Non-pigmented ciliary epithelial cell (primary cell): Measurements from ENCODE around the gene GOSR1.
"Not testable (repeated sequence)": the region's sequence is repeated elsewhere in the genome, so short reads cannot be mapped to it uniquely, and the experiment has no call there.

ENCODE experiments used
- DNase-seq: peaks from one replicate; pipeline ENCODE4 v3.0.0-alpha.2; 2010; ENCODE audit warnings: low read depth

The GOSR1 gene

GRCh38 chr17:30477083-30477773, at the start of gene GOSR1:
Gene GOSR1, plus strand, starts transcription at chr17:30477408. Its CDS starts 26 bp downstream, at chr17:30477434.
- peak; percentile 70 for DNase-seq

GRCh38 chr17:30427611-30428010, 49.6 kb upstream of the GOSR1 start:
- DNase-seq: no peak

GRCh38 chr17:30429155-30429554, 48.1 kb upstream of the GOSR1 start:
- DNase-seq: peak; percentile 40

GRCh38 chr17:30433514-30433913, 43.7 kb upstream of the GOSR1 start:
- peak; percentile 94 for DNase-seq

- no peak for DNase-seq
Observed at GRCh38 chr17:30436729-30437128, 40.5 kb upstream of the GOSR1 start.

- no peak for DNase-seq
Observed at GRCh38 chr17:30443721-30444120, 33.5 kb upstream of the GOSR1 start.

GRCh38 chr17:30446640-30447039, 30.6 kb upstream of the GOSR1 start:
- not testable (repeated sequence) for DNase-seq

- no peak for DNase-seq
Observed at GRCh38 chr17:30449480-30449879, 27.7 kb upstream of the GOSR1 start.

GRCh38 chr17:30450125-30451027, 26.8 kb upstream of the GOSR1 start:
- no peak for DNase-seq

- no peak for DNase-seq
Observed at GRCh38 chr17:30454635-30455034, 22.6 kb upstream of the GOSR1 start.

- no peak for DNase-seq
Observed at GRCh38 chr17:30458371-30458770, 18.8 kb upstream of the GOSR1 start.

- not testable (repeated sequence) for DNase-seq
Observed at GRCh38 chr17:30458797-30459413, 18.3 kb upstream of the GOSR1 start.

GRCh38 chr17:30468465-30468864, 8.7 kb upstream of the GOSR1 start:
- DNase-seq: no peak

- DNase-seq: no peak
Observed at GRCh38 chr17:30472238-30472890, 4.8 kb upstream of the GOSR1 start.

- DNase-seq: no peak
Observed at GRCh38 chr17:30475206-30475605, 2.0 kb upstream of the GOSR1 start.

GRCh38 chr17:30476726-30477082, 504 bp upstream of the GOSR1 start:
- DNase-seq: no peak

- DNase-seq: peak; percentile 6
Observed at GRCh38 chr17:30477774-30478115, 537 bp downstream of the GOSR1 start.

GRCh38 chr17:30482555-30482954, 5.3 kb downstream of the GOSR1 start:
- no peak for DNase-seq

GRCh38 chr17:30483159-30483558, 6.0 kb downstream of the GOSR1 start:
- no peak for DNase-seq

- no peak for DNase-seq
Observed at GRCh38 chr17:30493780-30494179, 16.6 kb downstream of the GOSR1 start.

GRCh38 chr17:30495586-30495985, 18.4 kb downstream of the GOSR1 start:
- DNase-seq: no peak

- no peak for DNase-seq
Observed at GRCh38 chr17:30503558-30503957, 26.4 kb downstream of the GOSR1 start.
